Stomach (tissue), 9 donors: ENCODE data around the gene FBN2. TPM values are rescaled to one million over a fixed set of nuclear protein-coding genes. Genes with fewer than 3 reads are reported as not detected.

Experiments used
- DNase-seq, 2 donors: peaks; one replicate each; pipeline versions ENCODE4 v3.0.0 to v3.0.0-alpha.2; 2013 to 2019
- H3K27ac ChIP-seq, 5 donors: fragments of 200-600 bp in 4 of 5; sonication (generic) in 4 of 5; one replicate each; pipeline ENCODE4 v1.5.1; 2013 to 2019; ENCODE audit warnings: mild to moderate bottlenecking in 1 of 5, moderate library complexity in 1 of 5
- H3K27me3 ChIP-seq, 3 donors: fragments of 200-600 bp; sonication (generic); one replicate each; pipeline ENCODE4 v1.5.1; 2017 to 2019; ENCODE audit warnings: mixed run types in 1 of 3
- H3K36me3 ChIP-seq, 4 donors: fragments of 200-600 bp; sonication (generic); 1 replicate in 3 of 4; 2 replicates in 1 of 4; pipeline ENCODE4 v1.5.1; 2016 to 2019
- H3K4me1 ChIP-seq, 4 donors: fragments of 200-600 bp; sonication (generic); one replicate each; pipeline ENCODE4 v1.5.1; 2016 to 2019
- H3K4me3 ChIP-seq, 4 donors: fragments of 200-600 bp; sonication (generic) in 3 of 4; one replicate each; pipeline ENCODE4 v1.5.1; 2016 to 2019; ENCODE audit warnings: mild to moderate bottlenecking in 1 of 4
- H3K9me3 ChIP-seq, 4 donors: fragments of 200-600 bp; sonication (generic); one replicate each; pipeline ENCODE4 v1.5.1; 2016 to 2019
- CTCF ChIP-seq, 7 experiments: fragments of 450-650 bp in 4 of 7; fragments of 200-600 bp in 3 of 7; sonication (generic) in 3 of 7; IDR thresholded peaks; one replicate each; pipeline ENCODE4 v1.5.1; 2016 to 2019; ENCODE audit warnings: antibody characterized with exemption in 7 of 7, control low read depth in 2 of 7, mild to moderate bottlenecking in 1 of 7
- EP300 ChIP-seq: sonication (generic); formaldehyde crosslinking; IDR thresholded peaks from one replicate; pipeline ENCODE4 v1.6.1; 2017; ENCODE audit warnings: antibody characterized with exemption
- POLR2A ChIP-seq, 4 donors: fragments of 450-650 bp; IDR thresholded peaks; one replicate each; pipeline ENCODE4 v1.6.1; 2016; ENCODE audit warnings: antibody characterized with exemption in 4 of 4, control low read depth in 2 of 4, mild to moderate bottlenecking in 1 of 4, moderate library complexity in 1 of 4
- POLR2AphosphoS5 ChIP-seq, 3 donors: sonication (generic); formaldehyde crosslinking; IDR thresholded peaks; one replicate each; pipeline ENCODE4 v1.6.1; 2016; ENCODE audit warnings: antibody characterized with exemption in 3 of 3
- WGBS, 5 donors: extraction: QIAGEN DNeasy Blood & Tissue Kit in 3 of 5; methylation state at CpG; one replicate each; pipeline versions ENCODE4 v1.1.5 to v1.1.7; 2013 to 2018; 5-methylcytosine and 5-hydroxymethylcytosine counted together
- intact Hi-C: fragments of 100-400 bp; cut with DNase I; formaldehyde crosslinking; loops from one replicate; pipeline ENCODE4 v1.15.1; 2023; ENCODE audit warnings: low total_unique reads
- polyA plus RNA-seq, 3 donors: library from polyadenylated mRNA; stranded (reverse); fragments of 200-250 nt; gene quantifications; one replicate each; pipeline ENCODE4 v1.2.3, GENCODE V29; 2013
- total RNA-seq, 5 donors: library from RNA; depleted of rRNA; stranded (reverse); fragments of >200 nt; gene quantifications; one replicate each; pipeline versions ENCODE4 v1.1.0 to v1.2.3, GENCODE V29; 2014 to 2016
- donor health status: healthy with polysubstance abuse.
- donor health status: Bipolar disorder and iron deficiency.
- donor health status: healthy.

FBN2 gene
- total and polyA plus RNA-seq, 8 donors: under 0.01 to 42.8 (median 1.9) TPM

GRCh38 chr5:128395073-128395472 is 143.0 kb downstream of the FBN2 start:
- intact Hi-C loops: no loop called here
- TF ChIP-seq POLR2AphosphoS5 (IDR thresholded peaks at IDR 0.05) (no peak), EP300 (no peak), CTCF (IDR thresholded peaks at IDR 0.05) (no peak), POLR2A (IDR thresholded peaks at IDR 0.05) (no peak)
- Histone ChIP-seq H3K4me1 (no peaks in the 10 kb centered on the region), H3K27me3 (peaks cover 0 to 3% (median 0%) of the 10 kb centered on the region in 3 donors), H3K4me3 (no peak overlapping the region), H3K27ac (no peak overlapping the region), H3K9me3 (no peaks in the 10 kb centered on the region), H3K36me3 (no peaks in the 10 kb centered on the region)
- DNase-seq: no peak
- WGBS, 5 donors: 69 to 84% (median 72%) methylated on average over 8 of the region's 8 CpGs

GRCh38 chr5:128384068-128384467 is 154.0 kb downstream of the FBN2 start:
- no peak overlapping the region for H3K4me3 ChIP-seq
- H3K4me1 ChIP-seq: no peaks in the 10 kb centered on the region
- H3K9me3 ChIP-seq: no peaks in the 10 kb centered on the region
- intact Hi-C loops: no loop called here
- H3K27me3 ChIP-seq: no peaks in the 10 kb centered on the region
- H3K36me3 ChIP-seq: peaks cover 0 to under 1% (median 0%) of the 10 kb centered on the region in 4 donors
- no peak overlapping the region for H3K27ac ChIP-seq
- 79 to 92% (median 84%) methylated on average over 2 of the region's 2 CpGs for WGBS, 5 donors
- DNase-seq: no peak
- TF ChIP-seq POLR2A (IDR thresholded peaks at IDR 0.05) (no peak), EP300 (no peak), POLR2AphosphoS5 (IDR thresholded peaks at IDR 0.05) (no peak), CTCF (IDR thresholded peaks at IDR 0.05) (no peak)

- WGBS, 5 donors: 63 to 77% (median 71%) methylated on average over 3 of the region's 3 CpGs
- TF ChIP-seq POLR2AphosphoS5 (IDR thresholded peaks at IDR 0.05) (no peak), EP300 (no peak), POLR2A (IDR thresholded peaks at IDR 0.05) (no peak), CTCF (IDR thresholded peaks at IDR 0.05) (no peak)
- H3K4me3 ChIP-seq: no peak overlapping the region
Observed at GRCh38 chr5:128380337-128380736, 157.7 kb downstream of the FBN2 start.

GRCh38 chr5:128378632-128379031 is 159.4 kb downstream of the FBN2 start:
- Histone ChIP-seq H3K27ac (no peak overlapping the region), H3K4me1 (no peaks in the 10 kb centered on the region), H3K4me3 (no peak overlapping the region), H3K36me3 (no peaks in the 10 kb centered on the region), H3K27me3 (no peaks in the 10 kb centered on the region), H3K9me3 (no peaks in the 10 kb centered on the region)
- no peak for TF ChIP-seq EP300
- no peak for TF ChIP-seq POLR2AphosphoS5 (IDR thresholded peaks at IDR 0.05)
- no peak for TF ChIP-seq POLR2A (IDR thresholded peaks at IDR 0.05)
- TF ChIP-seq CTCF (IDR thresholded peaks at IDR 0.05): no peak
- intact Hi-C loops: no loop called here
- 57 to 76% (median 74%) methylated on average over 1 of the region's 1 CpG for WGBS, 5 donors
- DNase-seq: no peak

More at GRCh38 chr5:128380337-128380736, 157.7 kb downstream of the FBN2 start:
- no peaks in the 10 kb centered on the region for H3K27me3 ChIP-seq
- no peak overlapping the region for H3K27ac ChIP-seq
- no peaks in the 10 kb centered on the region for H3K4me1 ChIP-seq
- no peak for DNase-seq
- intact Hi-C loops: no loop called here
- H3K36me3 ChIP-seq: no peaks in the 10 kb centered on the region
- no peaks in the 10 kb centered on the region for H3K9me3 ChIP-seq
